Mesendoderm (in vitro differentiated cells): ENCODE data around the gene SYNRG.

Source experiments
- DNase-seq: peaks from one replicate; pipeline ENCODE4 v3.0.0; 2013
- H2AK5ac ChIP-seq: 2 replicates; pipeline ENCODE4 v1.6.1; 2013; ENCODE audit warnings: low read length, inconsistent platforms
- H2BK120ac ChIP-seq: 2 replicates; pipeline ENCODE4 v1.6.1; 2013; ENCODE audit warnings: low read depth, mild to moderate bottlenecking, low read length, moderate library complexity, mixed read lengths
- H2BK15ac ChIP-seq: replicated peaks from 2 replicates; pipeline ENCODE4 v1.6.1; 2013; ENCODE audit warnings: low read depth, mild to moderate bottlenecking, moderate library complexity
- H2BK5ac ChIP-seq: 2 replicates; pipeline ENCODE4 v1.6.1; 2013; ENCODE audit warnings: low read length, inconsistent platforms
- H3K18ac ChIP-seq: 2 replicates; pipeline ENCODE4 v1.6.1; 2013; ENCODE audit warnings: mild to moderate bottlenecking, low read length, mixed read lengths
- H3K23ac ChIP-seq: one replicate; pipeline ENCODE4 v1.6.1; 2013; ENCODE audit warnings: low read length
- H3K27ac ChIP-seq: 2 replicates; pipeline ENCODE4 v1.5.1; 2013; ENCODE audit warnings: low read depth, mild to moderate bottlenecking, inconsistent platforms, low read length, moderate library complexity
- H3K27me3 ChIP-seq: 2 replicates; pipeline ENCODE4 v1.6.1; 2013; ENCODE audit warnings: low read length, control low read depth, mild to moderate bottlenecking, inconsistent platforms; ENCODE audit not compliant: insufficient read depth, poor library complexity
- H3K36me3 ChIP-seq: 2 replicates; pipeline ENCODE4 v1.6.1; 2013; ENCODE audit warnings: low read length, inconsistent platforms; ENCODE audit not compliant: control insufficient read depth, insufficient read depth
- H3K4ac ChIP-seq: one replicate; pipeline ENCODE4 v1.6.1; 2013; ENCODE audit warnings: low read depth, mild to moderate bottlenecking, low read length, moderate library complexity
- H3K4me1 ChIP-seq: 2 replicates; pipeline ENCODE4 v1.6.1; 2013; ENCODE audit warnings: low read depth, low read length, inconsistent platforms; ENCODE audit not compliant: control insufficient read depth
- H3K4me2 ChIP-seq: 2 replicates; pipeline ENCODE4 v1.6.1; 2013; ENCODE audit warnings: low read length
- H3K4me3 ChIP-seq: 2 replicates; pipeline ENCODE4 v1.5.1; 2013; ENCODE audit warnings: mild to moderate bottlenecking, low read length
- H3K56ac ChIP-seq: one replicate; pipeline ENCODE4 v1.6.1; 2013; ENCODE audit warnings: low read length
- H3K79me1 ChIP-seq: 2 replicates; pipeline ENCODE4 v1.6.1; 2013; ENCODE audit warnings: low read length, inconsistent platforms
- H3K79me2 ChIP-seq: 2 replicates; pipeline ENCODE4 v1.6.1; 2013; ENCODE audit warnings: mild to moderate bottlenecking, low read length; ENCODE audit not compliant: control insufficient read depth, insufficient read depth
- H3K9ac ChIP-seq: 2 replicates; pipeline ENCODE4 v1.6.1; 2013; ENCODE audit warnings: low read length, inconsistent platforms
- H4K5ac ChIP-seq: one replicate; pipeline ENCODE4 v1.6.1; 2013; ENCODE audit warnings: low read length
- H4K8ac ChIP-seq: one replicate; pipeline ENCODE4 v1.6.1; 2013; ENCODE audit warnings: low read depth, mild to moderate bottlenecking, control low read depth, low read length, moderate library complexity
- WGBS: extraction: QIAGEN DNeasy Blood & Tissue Kit; methylation state at CpG from one replicate; pipeline ENCODE4 v1.1.7; 2013; ENCODE audit warnings: low lambda C conversion rate, missing lambda C conversion rate; ENCODE audit not compliant: insufficient coverage; ENCODE audit errors: extremely low coverage; 5-methylcytosine and 5-hydroxymethylcytosine counted together

SYNRG gene

DNA sequence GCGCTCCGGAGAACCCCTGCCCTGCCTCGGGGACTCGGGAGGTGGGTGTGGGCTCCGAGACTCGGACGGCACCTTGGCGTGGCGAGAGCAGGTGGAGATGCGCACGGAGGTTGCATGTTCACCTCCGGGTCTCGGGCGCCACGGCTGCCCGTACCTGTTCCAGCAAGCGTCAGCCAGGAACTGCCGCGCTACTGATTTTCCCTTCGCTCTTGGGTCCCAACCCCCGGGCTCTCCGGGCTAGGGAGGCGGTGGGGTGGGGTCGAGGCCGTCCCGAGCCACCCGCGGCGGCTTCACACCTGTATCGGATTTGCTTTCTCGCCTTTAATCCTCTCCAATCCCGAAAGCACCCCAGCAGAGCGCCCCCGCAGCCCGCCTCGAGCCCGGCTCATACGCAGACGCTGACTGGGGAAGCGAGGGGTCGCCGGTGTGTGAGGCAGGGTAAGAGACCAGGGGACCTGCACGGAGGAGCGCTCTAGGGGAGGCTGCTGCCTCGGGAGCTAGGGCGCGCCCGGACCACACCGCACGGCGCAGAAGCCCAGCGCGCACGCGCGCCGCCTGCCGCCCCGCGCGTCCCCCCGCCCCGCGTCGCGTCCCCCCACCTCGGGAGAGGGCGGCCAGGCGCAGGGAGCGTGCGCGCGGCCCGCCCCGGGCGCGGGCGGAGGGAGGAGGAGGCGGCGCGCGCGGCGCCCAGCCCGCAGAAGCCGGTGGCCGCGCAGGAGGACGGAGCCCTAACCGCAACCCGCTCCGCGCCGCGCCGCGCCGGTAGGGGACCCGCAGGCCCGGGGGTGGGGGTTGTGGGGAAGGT lies 119.8 kb downstream of the SYNRG start, which contains the start of gene DUSP14:
Gene DUSP14, plus strand, starts transcription at position 695 of the 805 bp plus-strand sequence. CDS start 22,382 bp downstream, outside the sequence.
- Histone ChIP-seq H3K36me3 (no peaks in the 10 kb centered on the region), H3K4me2 (peak within 1 kb of the TSS; percentile 93), H3K27me3 (no peaks in the 10 kb centered on the region), H3K79me2 (peaks cover under 1% of the 10 kb centered on the region), H3K79me1 (peaks cover 2% of the 10 kb centered on the region), H3K4me1 (peaks cover 5% of the 10 kb centered on the region), H2BK15ac (no peak within 1 kb of the TSS), H3K4ac (no peak within 1 kb of the TSS), H3K9ac (peak within 1 kb of the TSS; percentile 72), H4K8ac (no peak within 1 kb of the TSS), H3K27ac (peak within 1 kb of the TSS; percentile 75), H3K23ac (no peak within 1 kb of the TSS), H4K5ac (no peak within 1 kb of the TSS), H3K4me3 (peak within 1 kb of the TSS; percentile 64), H2BK5ac (no peak within 1 kb of the TSS), H2BK120ac (no peak within 1 kb of the TSS), H3K56ac (peak within 1 kb of the TSS; percentile 84), H2AK5ac (no peak within 1 kb of the TSS), H3K18ac (peak within 1 kb of the TSS; percentile 62)
- peak; percentile 88 for DNase-seq
- no CpG with 5 or more reads among the region's 100 CpGs for WGBS

- H2BK120ac ChIP-seq, result no peak overlapping the region
- no peak overlapping the region for H3K23ac ChIP-seq
- H4K5ac ChIP-seq, result no peak overlapping the region
- H3K79me1 ChIP-seq, result no peaks in the 10 kb centered on the region
- H3K4me2 ChIP-seq, result peak overlapping the region; percentile 64
- no peak overlapping the region for H3K4ac ChIP-seq
- peak overlapping the region; percentile 72 for H3K9ac ChIP-seq
- no peak overlapping the region for H2AK5ac ChIP-seq
- no peak overlapping the region for H2BK5ac ChIP-seq
- no peak overlapping the region for H2BK15ac ChIP-seq
- no peaks in the 10 kb centered on the region for H3K36me3 ChIP-seq
- H3K79me2 ChIP-seq, result no peaks in the 10 kb centered on the region
- peak; percentile 93 for DNase-seq
- peaks cover 5% of the 10 kb centered on the region for H3K4me1 ChIP-seq
- no peak overlapping the region for H3K27ac ChIP-seq
- no CpG with 5 or more reads among the region's 25 CpGs for WGBS
- H3K56ac ChIP-seq, result peak overlapping the region; percentile 84
- no peak overlapping the region for H4K8ac ChIP-seq
- no peak overlapping the region for H3K18ac ChIP-seq
- H3K27me3 ChIP-seq, result no peaks in the 10 kb centered on the region
- no peak overlapping the region for H3K4me3 ChIP-seq
These were observed 120.5 kb downstream of the SYNRG start for GRCh38 chr17:37488607-37489196.

DNA sequence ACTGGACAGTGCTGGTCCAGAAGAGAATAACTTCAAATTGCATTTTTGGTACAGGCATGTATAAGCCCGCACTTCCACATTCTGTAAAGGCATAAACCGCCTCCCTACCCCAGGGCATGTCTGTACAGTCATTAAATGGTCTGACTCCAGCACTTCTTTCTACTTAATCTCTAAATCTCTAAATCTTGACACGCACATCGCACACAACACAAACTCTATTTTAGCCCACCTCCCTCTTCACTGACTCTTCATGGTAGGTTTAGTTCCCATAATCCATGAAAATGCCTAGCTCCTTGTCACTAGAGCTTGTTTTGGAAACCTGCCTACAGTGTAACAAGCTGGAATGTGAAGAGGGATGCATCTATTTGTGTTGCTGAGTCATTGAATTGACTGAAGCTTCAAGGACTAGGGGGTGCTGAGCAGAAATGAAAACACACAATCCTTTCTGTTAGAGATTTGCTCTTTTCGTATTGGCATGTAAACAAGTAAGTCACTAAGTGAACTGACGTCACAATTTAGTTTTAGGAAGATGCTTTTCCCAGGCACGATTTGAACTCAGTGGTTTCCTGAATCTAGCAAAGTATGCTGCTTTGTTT lies 121.1 kb downstream of the SYNRG start:
- Histone ChIP-seq H3K79me1 (no peaks in the 10 kb centered on the region), H3K56ac (peak overlapping the region; percentile 12), H2BK120ac (no peak overlapping the region), H4K8ac (no peak overlapping the region), H2BK15ac (no peak overlapping the region), H3K23ac (no peak overlapping the region), H3K79me2 (no peaks in the 10 kb centered on the region), H3K4me2 (no peak overlapping the region), H2BK5ac (no peak overlapping the region), H3K27ac (no peak overlapping the region), H3K4me1 (peaks cover 5% of the 10 kb centered on the region), H3K9ac (no peak overlapping the region), H3K4ac (no peak overlapping the region), H3K27me3 (no peaks in the 10 kb centered on the region), H3K36me3 (no peaks in the 10 kb centered on the region), H3K4me3 (no peak overlapping the region), H2AK5ac (no peak overlapping the region), H4K5ac (no peak overlapping the region), H3K18ac (no peak overlapping the region)
- WGBS, result 100% methylated on average over 2 of the region's 7 CpGs
- peak; percentile 83 for DNase-seq

DNA sequence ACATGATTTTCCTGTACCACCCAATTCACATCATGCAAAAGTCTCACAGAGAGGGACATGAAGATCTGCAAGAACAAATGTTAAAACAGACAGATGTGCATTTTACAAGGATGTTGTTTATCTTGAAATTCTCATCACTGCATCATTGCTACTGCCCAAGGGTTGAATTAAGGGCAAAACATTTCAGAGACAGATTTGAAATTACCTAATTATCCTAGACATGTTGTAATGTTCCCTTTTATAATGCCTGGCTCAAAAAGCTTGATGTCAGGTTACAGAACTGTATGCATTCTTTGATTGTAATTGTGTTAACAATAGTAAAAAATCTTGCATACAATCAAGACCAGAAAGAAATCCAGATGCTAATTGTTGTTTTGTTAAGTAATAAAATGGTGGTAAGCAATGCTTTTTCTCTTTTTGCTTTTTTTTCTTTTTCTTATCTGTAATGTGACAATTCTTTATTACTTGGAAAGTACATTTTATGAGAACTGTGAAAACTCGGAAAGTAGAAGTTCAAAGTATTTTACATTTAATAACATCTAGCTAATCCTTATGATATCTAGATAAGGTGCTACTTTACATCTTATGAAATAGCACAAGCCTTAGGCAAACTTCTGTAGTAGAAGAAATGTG lies 123.2 kb downstream of the SYNRG start:
- Histone ChIP-seq H3K18ac (no peak overlapping the region), H3K4me1 (peaks cover 2% of the 10 kb centered on the region), H3K56ac (no peak overlapping the region), H3K4me3 (no peak overlapping the region), H3K27me3 (no peaks in the 10 kb centered on the region), H3K4me2 (no peak overlapping the region), H3K9ac (no peak overlapping the region), H3K79me2 (no peaks in the 10 kb centered on the region), H3K4ac (no peak overlapping the region), H3K23ac (no peak overlapping the region), H2BK5ac (no peak overlapping the region), H3K36me3 (no peaks in the 10 kb centered on the region), H4K5ac (no peak overlapping the region), H3K79me1 (no peaks in the 10 kb centered on the region), H2BK15ac (no peak overlapping the region), H2BK120ac (no peak overlapping the region), H3K27ac (no peak overlapping the region), H2AK5ac (no peak overlapping the region), H4K8ac (no peak overlapping the region)
- no CpG with 5 or more reads among the region's 1 CpG for WGBS
- no peak for DNase-seq

DNA sequence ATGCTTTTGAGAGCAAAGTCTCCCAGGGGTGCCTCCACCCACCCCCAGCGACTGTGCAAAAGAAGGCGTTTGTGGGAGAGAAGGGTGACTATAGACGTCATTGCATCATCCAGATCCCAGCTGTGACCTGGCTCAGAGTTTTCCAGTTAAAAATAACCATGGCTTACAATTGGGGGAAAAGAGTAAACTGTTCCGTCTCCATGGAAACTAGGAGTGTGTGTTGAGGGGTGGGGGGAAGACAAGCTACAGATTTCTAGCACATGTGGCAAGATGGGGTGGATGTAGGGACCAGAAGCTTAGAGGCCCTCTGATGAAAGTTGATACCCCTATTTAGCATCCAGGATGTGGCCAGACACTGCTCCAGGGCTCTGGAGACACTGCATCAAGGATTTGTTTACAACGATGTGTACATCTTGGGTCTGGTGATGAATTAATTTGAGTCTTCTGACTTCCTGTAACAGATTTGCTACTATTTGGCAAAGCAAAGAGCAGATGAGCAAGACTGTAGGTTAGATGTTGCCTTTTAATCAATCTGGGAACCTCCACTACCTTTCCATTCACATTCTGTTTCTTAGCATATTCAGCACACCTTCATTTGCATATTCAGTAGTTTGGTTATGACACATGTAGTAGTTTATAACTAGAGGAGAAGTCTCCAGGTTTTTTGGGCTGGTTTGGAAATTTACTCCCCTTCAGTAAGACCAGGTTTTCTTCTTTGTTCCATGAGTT lies 125.7 kb downstream of the SYNRG start:
- no peaks in the 10 kb centered on the region for H3K79me2 ChIP-seq
- H2BK5ac ChIP-seq, result no peak overlapping the region
- peak overlapping the region; percentile 17 for H3K56ac ChIP-seq
- H3K9ac ChIP-seq, result no peak overlapping the region
- H3K23ac ChIP-seq, result no peak overlapping the region
- no peak overlapping the region for H3K4me3 ChIP-seq
- DNase-seq, result peak; percentile 65
- no peaks in the 10 kb centered on the region for H3K4me1 ChIP-seq
- H3K4ac ChIP-seq, result no peak overlapping the region
- no peak overlapping the region for H4K5ac ChIP-seq
- no peak overlapping the region for H3K27ac ChIP-seq
- no CpG with 5 or more reads among the region's 5 CpGs for WGBS
- H3K79me1 ChIP-seq, result no peaks in the 10 kb centered on the region
- peak overlapping the region; percentile 63 for H3K18ac ChIP-seq
- H4K8ac ChIP-seq, result no peak overlapping the region
- no peak overlapping the region for H2AK5ac ChIP-seq
- no peaks in the 10 kb centered on the region for H3K36me3 ChIP-seq
- no peak overlapping the region for H2BK120ac ChIP-seq
- H3K4me2 ChIP-seq, result no peak overlapping the region
- no peaks in the 10 kb centered on the region for H3K27me3 ChIP-seq
- no peak overlapping the region for H2BK15ac ChIP-seq
